NCI-H2081 treated with DMSO at 0.1 percent for 48 hours (cell line): ENCODE results near the gene BOD1L1.

Source experiments
- DNase-seq: peaks from one replicate; lab custom pipeline; 2025; lab: John Stamatoyannopoulos, UW

Gene BOD1L1

DNA sequence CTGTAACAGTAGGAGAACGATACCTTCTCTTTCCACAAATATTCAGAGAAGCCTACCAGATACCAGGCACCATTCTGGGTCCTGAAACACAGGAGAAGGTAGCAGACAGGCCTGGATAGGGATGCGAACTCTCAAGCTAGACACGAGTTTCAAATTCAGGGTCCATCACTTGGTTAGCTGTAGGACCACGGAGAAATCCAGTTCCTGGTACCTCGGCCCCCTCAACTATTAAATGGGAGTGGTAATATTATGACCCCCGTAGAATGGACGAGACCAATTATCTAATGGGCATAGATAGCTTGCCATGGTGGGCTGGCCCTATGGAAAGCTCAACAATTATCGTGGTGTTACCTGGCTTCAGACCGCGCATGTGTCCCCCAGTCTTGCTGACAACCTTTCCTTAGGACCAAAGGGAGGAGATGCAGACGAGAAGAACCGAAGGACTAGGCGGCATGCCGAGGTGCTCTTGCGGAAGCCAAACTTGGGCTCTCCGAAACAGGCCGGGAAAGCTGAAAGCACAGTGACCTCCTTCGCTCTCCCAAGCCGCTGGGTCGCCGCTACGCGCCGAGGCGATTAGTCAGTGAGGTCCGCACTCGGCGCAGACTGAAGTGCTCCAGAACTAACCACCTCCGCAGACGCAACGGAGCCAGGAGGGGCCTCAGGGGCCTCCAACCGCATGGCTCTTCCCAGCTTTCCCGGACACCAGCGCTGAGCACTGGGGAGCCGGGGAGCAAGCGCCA lies 102.9 kb downstream of the BOD1L1 start:
- no peak for DNase-seq

DNA sequence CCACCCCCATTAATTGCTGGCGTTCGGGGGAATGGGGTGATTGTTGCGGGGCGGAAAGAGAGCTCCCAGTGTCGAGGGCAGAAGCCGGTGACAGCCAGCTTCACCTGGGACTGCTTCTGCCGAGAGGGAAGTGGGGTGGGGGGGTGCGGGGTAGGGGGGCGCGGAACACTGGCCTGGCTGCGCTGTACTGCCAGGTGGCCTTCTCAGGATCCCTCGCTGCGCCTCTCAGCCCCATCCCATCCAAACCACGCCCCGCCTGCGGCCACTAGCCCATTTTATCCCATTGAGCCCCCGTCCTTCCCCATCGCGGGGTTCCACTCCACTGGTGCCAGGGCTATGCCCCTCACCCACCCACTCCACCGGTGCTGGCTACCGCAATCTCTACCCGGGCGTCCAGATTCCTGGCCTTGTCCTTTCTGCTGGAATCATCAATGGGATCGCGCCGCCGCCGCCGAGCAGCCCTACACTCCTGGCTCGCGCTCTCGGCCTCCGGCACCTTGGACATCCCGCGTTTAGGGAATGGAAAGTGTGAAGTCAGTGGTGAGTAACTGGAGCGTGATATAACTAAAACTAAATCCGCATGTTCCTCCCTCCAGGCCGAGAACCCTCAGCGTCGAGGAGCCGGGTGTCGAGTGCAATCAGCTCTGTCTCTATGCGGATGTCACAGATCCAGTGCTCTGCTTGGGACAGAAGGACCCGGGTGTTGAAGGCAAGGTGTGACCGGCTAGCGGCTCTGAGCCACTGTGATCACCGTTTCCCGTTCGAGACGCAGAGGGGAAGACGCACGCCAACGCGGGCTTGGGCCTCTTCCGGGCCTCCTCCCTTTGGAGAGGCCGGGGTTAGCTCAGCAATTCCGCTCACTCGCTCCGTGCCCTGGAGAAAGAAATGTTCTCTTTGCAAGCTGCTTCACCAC lies 103.7 kb downstream of the BOD1L1 start:
- no peak for DNase-seq

GRCh38 chr4:13523105-13523477 lies 104.4 kb downstream of the BOD1L1 start:
- DNase-seq: no peak

- no peak for DNase-seq
These were observed 105.0 kb downstream of the BOD1L1 start for GRCh38 chr4:13522282-13523104.

DNA sequence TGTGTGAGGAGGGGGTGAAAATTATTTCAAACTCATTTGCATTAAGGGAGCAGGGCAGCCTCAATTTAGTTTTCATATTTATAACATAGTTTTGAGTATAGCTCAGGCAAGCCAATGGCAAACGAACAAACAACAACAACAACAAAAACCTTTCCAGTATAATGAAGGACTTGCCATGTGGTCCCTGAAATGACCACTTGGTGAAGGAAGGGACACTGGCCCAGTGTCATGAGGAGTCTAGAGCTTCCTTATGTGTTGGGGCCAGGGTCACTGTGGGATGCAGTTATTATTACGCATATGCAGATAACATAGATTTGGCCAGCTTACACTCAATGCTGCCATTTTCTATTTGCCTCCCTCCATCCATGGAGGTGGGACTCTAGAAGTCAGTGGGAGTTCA lies 106.5 kb downstream of the BOD1L1 start:
- no peak for DNase-seq
